ENCODE results near the gene ARPC1B. TPM values are rescaled to one million over a fixed set of nuclear protein-coding genes. Genes with fewer than 3 reads are reported as not detected.
"Not testable (repeated sequence)": the region's sequence is repeated elsewhere in the genome, so short reads cannot be mapped to it uniquely, and the experiment has no call there.

ARPC1B gene
- total RNA-seq: 10 to 100 TPM; 14.4 to 70.4 (median 29.6) TPM
- polyA plus RNA-seq: 10 to 100 TPM; 50.3 to 59.6 TPM

DNA sequence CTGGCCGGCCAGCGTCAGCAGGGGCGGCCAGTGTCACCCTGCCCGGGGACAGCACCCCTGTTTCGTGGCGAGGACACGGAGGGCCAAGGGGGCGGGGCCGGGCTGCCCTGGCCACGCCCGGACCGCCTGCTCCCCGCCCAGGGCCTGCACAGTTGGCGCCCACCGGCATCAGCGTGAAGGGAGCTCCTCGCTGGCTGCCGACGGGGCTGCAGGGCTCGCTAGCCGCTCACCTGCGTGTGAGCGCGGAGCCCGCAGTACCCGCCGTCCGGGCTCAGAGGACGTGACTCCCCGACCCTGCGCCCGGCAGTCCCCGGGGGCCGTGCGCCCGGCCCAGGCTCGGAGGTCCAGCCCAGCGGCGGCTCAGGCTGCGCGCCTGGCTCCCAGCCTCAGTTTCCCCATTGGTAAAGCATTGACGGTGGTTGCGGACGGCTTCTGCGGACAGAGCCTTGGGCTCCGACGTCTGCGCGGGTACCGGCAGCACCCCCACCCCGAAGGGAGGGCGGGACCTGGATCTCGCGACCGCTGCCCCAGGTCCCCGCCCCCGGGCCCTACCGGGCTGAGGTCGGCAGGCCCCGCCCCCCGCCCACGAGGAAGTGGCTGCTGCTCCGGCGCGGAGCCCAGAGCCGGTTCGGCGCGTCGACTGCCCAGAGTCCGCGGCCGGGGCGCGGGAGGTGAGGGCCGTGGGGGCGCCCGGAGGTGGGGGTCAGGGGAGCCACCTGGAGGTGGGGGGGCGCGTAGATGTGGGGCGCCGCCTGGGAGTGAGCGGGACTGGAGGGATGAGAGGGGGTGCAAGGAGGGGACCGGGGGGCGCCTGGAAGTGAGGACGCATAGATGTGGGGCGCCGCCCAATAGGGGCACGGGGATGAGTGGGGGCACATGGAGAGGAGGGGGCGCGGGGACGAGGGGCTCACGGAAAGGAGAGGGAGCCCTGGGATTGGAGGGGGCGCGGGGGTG, at the start of gene ARPC1B:
TSS of gene ARPC1B (plus strand) at position 620 of the 954 bp plus-strand sequence. CDS start 10,985 bp downstream, outside the sequence.
- intact Hi-C loops (cut with DNase I): no loop called here
- DNase-seq (peak; percentile 81 to 90 (median 86)), ATAC-seq (peak; percentile 80 to 88 (median 84)), FAIRE-seq (no peak)
- Histone ChIP-seq H3K27ac (peak within 1 kb of the TSS; percentile 62 to 78 (median 66)), H3K36me3 (no peaks in the 10 kb centered on the region), H3K27me3 (no peaks in the 10 kb centered on the region), H3K9me3 (no peaks in the 10 kb centered on the region), H3K4me1 (peaks cover 0 to 12% (median 0%) of the 10 kb centered on the region in 3 donors), H3K4me3 (peak within 1 kb of the TSS; percentile 61 to 97 (median 89))
- 1 to 2% methylated on average over 69 to 95 of the region's 95 CpGs for WGBS, 2 donors
- no peak for TF ChIP-seq CTCF (IDR thresholded peaks at IDR 0.05)

DNA sequence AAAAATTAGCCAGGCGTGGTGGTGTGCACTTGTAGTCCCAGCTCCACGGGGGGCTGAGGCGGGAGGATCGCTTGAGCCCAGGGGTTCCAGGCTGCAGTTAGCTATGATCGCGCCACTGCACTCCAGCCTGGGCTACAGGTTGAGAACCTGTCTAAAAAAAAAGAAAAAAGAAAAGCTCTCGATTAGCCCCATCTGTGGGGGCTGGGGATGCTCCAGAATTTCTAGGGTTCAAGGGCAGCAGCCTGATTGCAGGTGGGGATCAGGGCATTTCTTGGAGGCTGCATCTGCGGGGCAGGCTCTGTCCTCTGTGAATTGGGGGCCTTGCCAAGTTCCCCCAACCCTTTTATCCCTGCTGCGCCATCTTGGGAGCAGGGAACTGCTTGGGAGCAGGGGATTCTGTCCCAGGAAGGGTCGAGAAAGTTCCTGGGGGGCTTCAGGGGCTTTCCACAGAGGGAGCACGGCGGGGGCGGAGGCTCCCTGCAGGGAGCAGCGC, 49.5 kb upstream of the ARPC1B start:
- DNase-seq (peak in 1 of 6 donors; percentile 31), FAIRE-seq (no peak), ATAC-seq (peak in 2 of 4 donors; percentile 1 to 2)
- intact Hi-C loops (cut with DNase I): no loop called here
- H3K27me3 ChIP-seq: no peaks in the 10 kb centered on the region
- no peaks in the 10 kb centered on the region for H3K9me3 ChIP-seq
- H3K27ac ChIP-seq: peak overlapping the region in 1 of 4 donors; percentile 55
- WGBS, 2 donors: 17 to 26% methylated on average over 13 to 14 of the region's 14 CpGs
- H3K36me3 ChIP-seq: no peaks in the 10 kb centered on the region
- peaks cover 7 to 32% (median 12%) of the 10 kb centered on the region in 3 donors for H3K4me1 ChIP-seq
- no peak for TF ChIP-seq CTCF (IDR thresholded peaks at IDR 0.05)
- peak overlapping the region; percentile 70 to 98 (median 93) for H3K4me3 ChIP-seq

GRCh38 chr7:99325592-99326407, 48.7 kb upstream of the ARPC1B start, which contains the start of gene ARPC1A:
ARPC1A (plus strand) TSS chr7:99325898; CDS start chr7:99333354, 7,456 bp downstream.
- DNase-seq (peak; percentile 84 to 96 (median 94)), FAIRE-seq (no peak), ATAC-seq (peak; percentile 92 to 99 (median 96))
- Histone ChIP-seq H3K36me3 (no peaks in the 10 kb centered on the region), H3K27me3 (no peaks in the 10 kb centered on the region), H3K4me3 (peak within 1 kb of the TSS; percentile 70 to 98 (median 93)), H3K4me1 (peaks cover 7 to 37% (median 12%) of the 10 kb centered on the region in 3 donors), H3K9me3 (no peaks in the 10 kb centered on the region), H3K27ac (peak within 1 kb of the TSS; percentile 55 to 76 (median 68))
- intact Hi-C loops (cut with DNase I): no loop called here
- WGBS, 2 donors: 0% methylated on average over 63 to 82 of the region's 82 CpGs
- no peak for TF ChIP-seq CTCF (IDR thresholded peaks at IDR 0.05)

DNA sequence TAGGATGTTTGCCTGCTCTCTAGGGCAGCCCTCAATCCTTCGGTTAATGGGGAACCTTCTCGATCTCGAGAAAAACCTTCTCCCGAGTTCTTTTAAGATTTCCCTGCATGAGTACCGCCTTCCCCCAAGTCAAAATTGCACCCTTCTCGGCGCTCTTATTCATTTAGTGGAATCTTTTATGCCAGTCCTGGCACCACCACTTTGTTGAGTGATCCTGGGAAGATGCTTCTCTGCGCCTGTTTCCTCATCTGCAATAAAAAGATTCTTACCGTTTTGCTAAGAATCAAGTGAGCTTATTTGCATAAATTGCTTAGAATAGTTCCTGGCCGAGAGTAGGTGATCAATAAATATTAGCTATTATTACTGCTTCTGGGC, 48.1 kb upstream of the ARPC1B start:
- Histone ChIP-seq H3K27me3 (no peaks in the 10 kb centered on the region), H3K4me1 (peaks cover 7 to 40% (median 12%) of the 10 kb centered on the region in 3 donors), H3K36me3 (no peaks in the 10 kb centered on the region), H3K9me3 (no peaks in the 10 kb centered on the region), H3K27ac (peak overlapping the region in 1 of 4 donors; percentile 76), H3K4me3 (peak overlapping the region; percentile 70 to 98 (median 93))
- no peak for TF ChIP-seq CTCF (IDR thresholded peaks at IDR 0.05)
- DNase-seq: no peak
- ATAC-seq: peak in 1 of 4 donors; percentile 2
- intact Hi-C loops (cut with DNase I): no loop called here
- FAIRE-seq: no peak
- WGBS, 2 donors: 1% methylated on average over 10 of the region's 10 CpGs

- DNase-seq; H3K9me3 ChIP-seq; intact Hi-C loops (cut with DNase I); H3K4me3 ChIP-seq; H3K27me3 ChIP-seq; FAIRE-seq: not testable (repeated sequence)
- WGBS, 2 donors: 66 to 76% methylated on average over 8 of the region's 8 CpGs
- peak overlapping the region in 1 of 4 donors; percentile 4 for H3K27ac ChIP-seq
- peak in 3 of 4 donors; percentile 21 to 40 (median 30) for ATAC-seq
- peaks cover 7 to 33% (median 7%) of the 10 kb centered on the region in 3 donors for H3K4me1 ChIP-seq
- H3K36me3 ChIP-seq: peaks cover 0 to 15% (median 3%) of the 10 kb centered on the region in 3 donors
Observed at GRCh38 chr7:99330314-99330961, 44.1 kb upstream of the ARPC1B start.
